ENCODE measurements around the gene HSPA4L. TPM values are rescaled to one million over a fixed set of nuclear protein-coding genes. Genes with fewer than 3 reads are reported as not detected.

The HSPA4L gene
- total RNA-seq, 2 donors from 2014 or later: 4.9 to 5.4 TPM

GRCh38 chr4:127843704-127844600 is 61.8 kb downstream of the HSPA4L start:
- Histone ChIP-seq H3K9me3 (peaks cover 0 to 18% of the 10 kb centered on the region in 2 donors), H3K4me3 (no peak overlapping the region), H3K4me1 (no peaks in the 10 kb centered on the region), H3K27me3 (no peaks in the 10 kb centered on the region), H3K36me3 (no peaks in the 10 kb centered on the region), H3K27ac (no peak overlapping the region)
- no peak for TF ChIP-seq CTCF (IDR thresholded peaks at IDR 0.05)
- no peak for DNase-seq (ENCODE audit: low spot score)

- H3K27ac ChIP-seq: no peak overlapping the region
- no peaks in the 10 kb centered on the region for H3K4me1 ChIP-seq
- no peak for TF ChIP-seq CTCF (IDR thresholded peaks at IDR 0.05)
- no peaks in the 10 kb centered on the region for H3K27me3 ChIP-seq
- no peaks in the 10 kb centered on the region for H3K36me3 ChIP-seq
- no peak overlapping the region for H3K4me3 ChIP-seq
- peaks cover 0 to 25% of the 10 kb centered on the region in 2 donors for H3K9me3 ChIP-seq
- DNase-seq (ENCODE audit: low spot score): no peak
Observed at GRCh38 chr4:127844601-127845116, 62.5 kb downstream of the HSPA4L start.

- no peak for DNase-seq (ENCODE audit: low spot score)
- no peak for TF ChIP-seq CTCF (IDR thresholded peaks at IDR 0.05)
Observed at GRCh38 chr4:127846061-127846460, 63.9 kb downstream of the HSPA4L start.

GRCh38 chr4:127846765-127847164 is 64.6 kb downstream of the HSPA4L start:
- Histone ChIP-seq H3K27me3 (no peaks in the 10 kb centered on the region), H3K4me1 (no peaks in the 10 kb centered on the region), H3K9me3 (peaks cover 3 to 43% of the 10 kb centered on the region in 2 donors), H3K36me3 (no peaks in the 10 kb centered on the region), H3K27ac (no peak overlapping the region), H3K4me3 (no peak overlapping the region)
- DNase-seq (ENCODE audit: low spot score): no peak
- no peak for TF ChIP-seq CTCF (IDR thresholded peaks at IDR 0.05)

More at GRCh38 chr4:127846061-127846460, 63.9 kb downstream of the HSPA4L start:
- no peaks in the 10 kb centered on the region for H3K4me1 ChIP-seq
- no peaks in the 10 kb centered on the region for H3K27me3 ChIP-seq
- H3K4me3 ChIP-seq: no peak overlapping the region
- H3K27ac ChIP-seq: no peak overlapping the region
- no peaks in the 10 kb centered on the region for H3K36me3 ChIP-seq
- H3K9me3 ChIP-seq: peaks cover 3 to 39% of the 10 kb centered on the region in 2 donors

- H3K9me3 ChIP-seq: peaks cover 3 to 53% of the 10 kb centered on the region in 2 donors
- no peak for DNase-seq (ENCODE audit: low spot score)
- no peaks in the 10 kb centered on the region for H3K4me1 ChIP-seq
- H3K27me3 ChIP-seq: no peaks in the 10 kb centered on the region
- H3K4me3 ChIP-seq: no peak overlapping the region
- H3K36me3 ChIP-seq: no peaks in the 10 kb centered on the region
- no peak overlapping the region for H3K27ac ChIP-seq
- TF ChIP-seq CTCF (IDR thresholded peaks at IDR 0.05): no peak
Observed at GRCh38 chr4:127849505-127850234, 67.5 kb downstream of the HSPA4L start.

Data from right atrium auricular region (tissue), 2 donors.